ENCODE data around the gene SELENOS. TPM values are rescaled to one million over a fixed set of nuclear protein-coding genes. Genes with fewer than 3 reads are reported as not detected.

The SELENOS gene
- total RNA-seq, 4 donors from 2014 or later = 14.0 to 119 (median 103) TPM

DNA sequence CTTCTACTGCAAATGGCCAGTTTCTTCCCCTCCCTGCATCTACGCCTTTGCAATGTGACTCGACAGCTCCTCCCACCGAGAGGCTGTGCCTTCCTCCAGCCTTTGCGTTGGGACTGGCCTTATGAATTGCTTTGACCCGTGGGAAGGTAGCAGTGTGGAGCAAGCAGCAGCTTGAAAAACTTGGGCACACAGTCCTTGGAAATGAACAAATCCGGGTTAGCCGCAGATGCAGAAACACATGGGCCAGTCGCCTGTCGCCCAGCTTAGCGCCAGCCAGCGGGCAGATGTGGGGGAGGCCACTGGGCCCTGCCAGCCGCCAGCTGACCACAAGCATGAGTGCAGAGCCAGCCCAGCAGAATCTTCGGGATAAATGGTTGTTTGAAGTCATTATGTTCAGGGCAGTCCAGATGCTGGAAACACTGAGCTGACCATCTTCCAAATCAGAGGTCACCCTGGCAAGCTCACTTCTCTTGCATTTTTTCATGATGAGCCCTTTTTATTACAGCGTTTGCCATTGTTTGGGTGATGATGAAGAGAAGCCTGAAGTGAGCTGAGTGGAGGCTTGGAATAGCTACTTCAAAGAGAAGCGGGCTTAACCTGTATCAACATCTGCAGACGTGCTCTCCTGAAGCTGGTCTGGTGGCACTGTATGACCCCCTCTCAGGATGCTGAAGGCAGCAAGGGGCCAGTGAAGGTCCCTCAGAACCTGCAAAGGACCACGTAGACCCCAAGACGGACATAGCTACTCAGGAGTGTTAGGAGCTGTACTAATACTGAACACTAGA lies 9.8 kb downstream of the SELENOS start:
- Histone ChIP-seq H3K9me3 (no peaks in the 10 kb centered on the region), H3K4me3 (no peak overlapping the region), H3K4me1 (no peaks in the 10 kb centered on the region), H3K27ac (peak overlapping the region; percentile 48 to 59 (median 52)), H3K36me3 (peaks cover 0 to 29% (median 0%) of the 10 kb centered on the region in 3 donors), H3K27me3 (no peaks in the 10 kb centered on the region)
- DNase-seq = no peak
- peak in 1 of 2 donors; percentile 8 for TF ChIP-seq POLR2A (IDR thresholded peaks at IDR 0.05)
- no peak for TF ChIP-seq CTCF (IDR thresholded peaks at IDR 0.05)

DNA sequence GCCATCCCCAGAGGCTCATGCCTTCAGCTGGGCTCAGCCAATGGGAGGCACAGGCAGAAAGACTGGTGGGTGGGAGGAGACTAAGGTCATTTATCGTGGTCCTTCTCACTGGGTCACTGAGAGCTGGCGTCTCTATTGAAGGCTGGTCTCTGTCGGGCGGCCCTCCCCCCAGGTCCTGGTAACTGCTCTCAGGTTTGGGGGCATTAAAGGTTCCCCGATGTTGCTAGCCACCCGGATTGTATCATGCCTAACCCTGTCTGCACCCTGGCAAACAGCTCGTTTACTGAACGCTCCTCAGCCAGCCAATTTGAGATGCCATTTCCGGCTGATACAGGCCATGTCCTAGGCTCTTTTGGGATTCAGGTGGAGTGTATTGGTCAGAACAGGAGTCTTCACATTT lies 10.5 kb downstream of the SELENOS start:
- Histone ChIP-seq H3K9me3 (no peaks in the 10 kb centered on the region), H3K4me1 (no peaks in the 10 kb centered on the region), H3K27me3 (no peaks in the 10 kb centered on the region), H3K36me3 (peaks cover 0 to 22% (median 0%) of the 10 kb centered on the region in 3 donors), H3K27ac (peak overlapping the region; percentile 48 to 59 (median 52)), H3K4me3 (no peak overlapping the region)
- no peak for DNase-seq
- no peak for TF ChIP-seq POLR2A (IDR thresholded peaks at IDR 0.05)
- no peak for TF ChIP-seq CTCF (IDR thresholded peaks at IDR 0.05)

- Histone ChIP-seq H3K4me1 (no peaks in the 10 kb centered on the region), H3K27me3 (no peaks in the 10 kb centered on the region), H3K27ac (peak overlapping the region in 2 of 4 donors; percentile 3 to 59), H3K9me3 (no peaks in the 10 kb centered on the region), H3K4me3 (no peak overlapping the region), H3K36me3 (peaks cover 0 to 15% (median 0%) of the 10 kb centered on the region in 3 donors)
- no peak for DNase-seq
- TF ChIP-seq POLR2A (IDR thresholded peaks at IDR 0.05) (no peak), CTCF (IDR thresholded peaks at IDR 0.05) (no peak)
Measured at GRCh38 chr15:101266034-101266433, 11.3 kb downstream of the SELENOS start.

- TF ChIP-seq POLR2A (IDR thresholded peaks at IDR 0.05) = no peak
- no peak for TF ChIP-seq CTCF (IDR thresholded peaks at IDR 0.05)
Measured at GRCh38 chr15:101264911-101265641, 12.2 kb downstream of the SELENOS start.

DNA sequence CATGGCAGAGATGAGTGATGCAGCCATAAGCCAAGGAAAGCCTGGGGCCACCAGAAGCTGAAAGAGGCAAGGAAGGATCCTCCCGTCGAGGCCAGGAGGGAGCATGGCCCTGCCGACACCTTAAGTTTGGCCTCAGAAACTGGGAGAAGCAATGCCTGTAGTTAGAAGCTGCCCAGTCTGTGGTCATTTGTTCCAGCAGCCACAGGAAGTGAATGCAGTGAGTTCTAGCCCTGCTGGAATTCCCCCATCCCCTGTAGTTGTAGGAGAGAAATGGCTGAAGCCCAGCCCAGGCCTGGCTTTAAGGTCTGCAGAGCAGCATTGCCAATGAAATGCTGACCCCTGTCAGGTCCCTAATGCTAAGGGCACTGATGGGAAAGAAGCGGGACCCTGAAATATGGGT lies 13.3 kb downstream of the SELENOS start:
- Histone ChIP-seq H3K27ac (peak overlapping the region in 1 of 4 donors; percentile 46), H3K4me1 (no peaks in the 10 kb centered on the region), H3K36me3 (peaks cover 0 to 3% (median 0%) of the 10 kb centered on the region in 3 donors), H3K9me3 (no peaks in the 10 kb centered on the region), H3K27me3 (no peaks in the 10 kb centered on the region), H3K4me3 (no peak overlapping the region)
- TF ChIP-seq CTCF (IDR thresholded peaks at IDR 0.05) (no peak), POLR2A (IDR thresholded peaks at IDR 0.05) (no peak)
- no peak for DNase-seq

More at GRCh38 chr15:101264911-101265641, 12.2 kb downstream of the SELENOS start:
- Histone ChIP-seq H3K27me3 (no peaks in the 10 kb centered on the region), H3K36me3 (peaks cover 0 to 6% (median 0%) of the 10 kb centered on the region in 3 donors), H3K9me3 (no peaks in the 10 kb centered on the region), H3K4me3 (no peak overlapping the region), H3K27ac (peak overlapping the region in 2 of 4 donors; percentile 17 to 46), H3K4me1 (no peaks in the 10 kb centered on the region)
- no peak for DNase-seq
